NCI-H748 (cell line): ENCODE measurements around the gene SLC7A1.

Experiments
- DNase-seq: peaks from one replicate; lab custom pipeline; 2025; ENCODE audit not compliant: unreplicated experiment; lab: John Stamatoyannopoulos, UW

Gene SLC7A1

GRCh38 chr13:29532821-29533220 is 62.7 kb downstream of the SLC7A1 start:
- DNase-seq: no peak

GRCh38 chr13:29532116-29532515 is 63.4 kb downstream of the SLC7A1 start:
- no peak for DNase-seq

- DNase-seq: no peak
These were observed 64.6 kb downstream of the SLC7A1 start for GRCh38 chr13:29530901-29531300.

GRCh38 chr13:29529754-29530153 is 65.7 kb downstream of the SLC7A1 start:
- DNase-seq: no peak

GRCh38 chr13:29527916-29528315 is 67.6 kb downstream of the SLC7A1 start:
- no peak for DNase-seq

- DNase-seq: no peak
These were observed 68.0 kb downstream of the SLC7A1 start for GRCh38 chr13:29527511-29527910.

GRCh38 chr13:29526741-29527140 is 68.7 kb downstream of the SLC7A1 start:
- DNase-seq: no peak

GRCh38 chr13:29525757-29526156 is 69.7 kb downstream of the SLC7A1 start:
- DNase-seq: no peak

- DNase-seq: no peak
These were observed 70.8 kb downstream of the SLC7A1 start for GRCh38 chr13:29524641-29525040.

- no peak for DNase-seq
These were observed 71.3 kb downstream of the SLC7A1 start for GRCh38 chr13:29524176-29524575.

GRCh38 chr13:29523199-29523961 is 72.1 kb downstream of the SLC7A1 start:
- no peak for DNase-seq

- no peak for DNase-seq
These were observed 73.3 kb downstream of the SLC7A1 start for GRCh38 chr13:29522044-29522685.

- no peak for DNase-seq
These were observed 74.2 kb downstream of the SLC7A1 start for GRCh38 chr13:29521336-29521735.

- no peak for DNase-seq
These were observed 74.8 kb downstream of the SLC7A1 start for GRCh38 chr13:29520671-29521070.

- DNase-seq: no peak
These were observed 75.6 kb downstream of the SLC7A1 start for GRCh38 chr13:29519921-29520320.

- no peak for DNase-seq
These were observed 78.6 kb downstream of the SLC7A1 start for GRCh38 chr13:29516880-29517279.

GRCh38 chr13:29516012-29516411 is 79.5 kb downstream of the SLC7A1 start:
- no peak for DNase-seq

GRCh38 chr13:29515372-29515771 is 80.1 kb downstream of the SLC7A1 start:
- DNase-seq: no peak

GRCh38 chr13:29514720-29515310 is 80.7 kb downstream of the SLC7A1 start:
- DNase-seq: no peak

GRCh38 chr13:29513981-29514719 is 81.3 kb downstream of the SLC7A1 start:
- DNase-seq: no peak
